HCT116 (cell line): ENCODE data around the gene GLRX3. TPM values are rescaled to one million over a fixed set of nuclear protein-coding genes. Genes with fewer than 3 reads are reported as not detected.

Source experiments
- ATAC-seq: fragments of 200-7000 bp; cut with Tn5 transposase; 2 replicates; pipeline ENCODE4 v1.9.1; 2020; ENCODE audit warnings: mild to moderate bottlenecking, moderate library complexity
- BruUV-seq: library from RNA; stranded (reverse); fragments of 400-500 nt; replicated peaks from 2 replicates; lab custom pipeline; 2021; lab: Mats Ljungman, UMichigan
- CTCF ChIA-PET: fragments of 300-600 bp; sonication (Branson Sonifier 250); formaldehyde crosslinking; loops from one replicate; lab custom pipeline; 2021; ENCODE audit warnings: antibody characterized with exemption; lab: Charles Lee
- POLR2A ChIA-PET: fragments of 300-600, 350-600 bp; sonication (Branson Sonifier 250); formaldehyde crosslinking; loops from one replicate; lab custom pipeline; 2021; ENCODE audit warnings: antibody characterized with exemption; lab: Charles Lee
- RAD21 ChIA-PET, 2 experiments: fragments of 300-600 bp; sonication (Branson Sonifier 250); formaldehyde crosslinking; loops; one replicate each; lab custom pipeline; 2023; ENCODE audit warnings: low total read pairs in 2 of 2; ENCODE audit not compliant: uncharacterized antibody in 2 of 2, unreplicated experiment in 2 of 2, low non-redundant PET in 1 of 2; lab: Charles Lee
- DNase-seq: peaks from one replicate; pipeline ENCODE4 v3.0.0-alpha.2; 2010; ENCODE audit warnings: low read depth, low spot score
- H2AFZ ChIP-seq: fragments of 200-600 bp; shearing (Covaris generic), sonication (generic); 2 replicates; pipeline ENCODE4 v1.6.1; 2017; ENCODE audit warnings: low read depth, mixed run types, mixed read lengths, antibody characterized with exemption, low read length; ENCODE audit not compliant: poor library complexity, severe bottlenecking
- H3K27ac ChIP-seq: 2 replicates; pipeline ENCODE4 v1.5.1; 2012; ENCODE audit warnings: low read depth, low read length
- H3K27me3 ChIP-seq: fragments of 200-600 bp; sonication (generic); 2 replicates; pipeline ENCODE4 v1.6.1; 2016; ENCODE audit warnings: mixed run types, low read length, mixed read lengths; ENCODE audit not compliant: insufficient read depth
- H3K36me3 ChIP-seq, 2 experiments: fragments of 200-500 bp in 1 of 2; fragments of 200-600 bp in 1 of 2; sonication (Bioruptor generic) in 1 of 2; sonication (generic) in 1 of 2; 2 replicates each; pipeline versions ENCODE4 v1.5.1 to v1.6.1; 2014 to 2016; ENCODE audit warnings: low read length in 2 of 2, inconsistent platforms in 1 of 2, mixed read lengths in 1 of 2, mixed run types in 1 of 2; ENCODE audit not compliant: insufficient read depth in 2 of 2, control insufficient read depth in 1 of 2
- H3K4me1 ChIP-seq, 2 experiments: fragments of 200-600 bp in 1 of 2; sonication (generic) in 1 of 2; 2 replicates each; pipeline versions ENCODE4 v1.5.1 to v1.6.1; 2012 to 2017; ENCODE audit warnings: low read length in 2 of 2, inconsistent platforms in 1 of 2, mild to moderate bottlenecking in 1 of 2, mixed read lengths in 1 of 2, mixed run types in 1 of 2, moderate library complexity in 1 of 2; ENCODE audit not compliant: insufficient read depth in 2 of 2, control insufficient read depth in 1 of 2
- H3K4me2 ChIP-seq: fragments of 200-600 bp; sonication (generic); 2 replicates; pipeline ENCODE4 v1.6.1; 2017; ENCODE audit warnings: mixed run types, low read length, mixed read lengths
- H3K4me3 ChIP-seq, 2 experiments: fragments of 200-600 bp in 1 of 2; sonication (generic) in 1 of 2; replicated peaks in 1 of 2; 2 replicates each; pipeline ENCODE4 v1.5.1; 2011 to 2016; ENCODE audit warnings: low read length in 2 of 2, control low read depth in 1 of 2, low read depth in 1 of 2, mild to moderate bottlenecking in 1 of 2, mixed read lengths in 1 of 2, mixed run types in 1 of 2
- H3K79me2 ChIP-seq: fragments of 200-600 bp; sonication (generic); 2 replicates; pipeline ENCODE4 v1.6.1; 2017; ENCODE audit warnings: mild to moderate bottlenecking, mixed run types, low read length, moderate library complexity, mixed read lengths; ENCODE audit not compliant: insufficient read depth
- H3K9ac ChIP-seq: fragments of 200-600 bp; sonication (generic); 2 replicates; pipeline ENCODE4 v1.6.1; 2016; ENCODE audit warnings: low read length, mixed read lengths
- H3K9me2 ChIP-seq: fragments of 200-600 bp; sonication (generic), shearing (Covaris generic); 2 replicates; pipeline ENCODE4 v1.6.1; 2017; ENCODE audit warnings: mixed run types, mild to moderate bottlenecking, moderate library complexity; ENCODE audit not compliant: insufficient read depth
- H3K9me3 ChIP-seq, 2 experiments: fragments of 200-500 bp in 1 of 2; fragments of 200-600 bp in 1 of 2; sonication (Bioruptor generic) in 1 of 2; sonication (generic) in 1 of 2; 2 replicates each; pipeline ENCODE4 v1.6.1; 2014 to 2017; ENCODE audit warnings: low read length in 2 of 2, mixed read lengths in 2 of 2, inconsistent platforms in 1 of 2, low read depth in 1 of 2, mild to moderate bottlenecking in 1 of 2, mixed run types in 1 of 2, moderate library complexity in 1 of 2; ENCODE audit not compliant: control insufficient read depth in 1 of 2, insufficient read depth in 1 of 2
- H4K20me1 ChIP-seq: fragments of 200-600 bp; sonication (generic), shearing (Covaris generic); 2 replicates; pipeline ENCODE4 v1.6.1; 2017; ENCODE audit warnings: mixed run types, mild to moderate bottlenecking, moderate library complexity; ENCODE audit not compliant: insufficient read depth
- CTCF ChIP-seq, 3 experiments: fragments of 200-600 bp in 1 of 3; sonication (generic) in 1 of 3; IDR thresholded peaks in 2 of 3; conservative IDR thresholded peaks in 1 of 3; 2 replicates each; pipeline ENCODE4 v1.5.1; 2012 to 2017; ENCODE audit warnings: low read depth in 2 of 3, low read length in 2 of 3, antibody characterized with exemption in 1 of 3, borderline replicate concordance in 1 of 3, control low read depth in 1 of 3, mild to moderate bottlenecking in 1 of 3, mixed read lengths in 1 of 3, mixed run types in 1 of 3, moderate library complexity in 1 of 3; ENCODE audit not compliant: insufficient read depth in 1 of 3
- EGR1 ChIP-seq: IDR thresholded peaks from 2 replicates; pipeline ENCODE4 v1.6.1; 2012; ENCODE audit warnings: low read depth
- POLR2A ChIP-seq: IDR thresholded peaks from 2 replicates; pipeline ENCODE4 v1.7.0; 2011; ENCODE audit warnings: borderline replicate concordance; ENCODE audit not compliant: insufficient read depth, insufficient read length; ENCODE audit errors: extremely low read depth
- RAD21 ChIP-seq: IDR thresholded peaks from 2 replicates; pipeline ENCODE4 v1.6.1; 2012; ENCODE audit warnings: low read depth, mild to moderate bottlenecking
- TCF7L2 ChIP-seq: IDR thresholded peaks from 2 replicates; pipeline ENCODE4 v1.7.0; 2011; ENCODE audit warnings: borderline replicate concordance, inconsistent platforms; ENCODE audit not compliant: insufficient read depth, insufficient read length; ENCODE audit errors: extremely low read depth
- YY1 ChIP-seq: IDR thresholded peaks from 2 replicates; pipeline ENCODE4 v1.6.1; 2011; ENCODE audit warnings: low read length, low read depth, moderate library complexity, mild to moderate bottlenecking; ENCODE audit not compliant: insufficient replicate concordance; ENCODE audit errors: extremely low read depth
- ZFX ChIP-seq: fragments of 450-650 bp; IDR thresholded peaks from 2 replicates; pipeline ENCODE4 v1.6.1; 2017
- intact Hi-C: fragments of 100-400 bp; cut with micrococcal nuclease; formaldehyde crosslinking; loops from 2 replicates; pipeline ENCODE4 v1.10.0; 2022
- total RNA-seq: library from RNA; stranded (reverse); gene quantifications from one replicate; pipeline ENCODE4 v1.2.1, GENCODE V29; 2021; ENCODE audit not compliant: unreplicated experiment
- TF ChIP-seq, protein P1 (sequence below): IDR thresholded peaks from 2 replicates; pipeline ENCODE4 v1.6.1; 2012; ENCODE audit warnings: low read depth
- TF ChIP-seq, protein P2 (sequence below): IDR thresholded peaks from 2 replicates; pipeline ENCODE4 v1.6.1; 2012

GLRX3 gene
- total RNA-seq, 1 experiment from 2014 or later: 59.1 TPM

- Histone ChIP-seq H3K79me2 (no peaks in the 10 kb centered on the region), H3K27ac (no peak overlapping the region), H3K9me2 (no peaks in the 10 kb centered on the region), H3K27me3 (no peaks in the 10 kb centered on the region), H3K4me3 (no peak overlapping the region), H3K36me3 (no peaks in the 10 kb centered on the region), H3K9ac (no peak overlapping the region), H3K9me3 (no peaks in the 10 kb centered on the region), H3K4me2 (no peak overlapping the region), H2AFZ (no peak overlapping the region), H3K4me1 (no peaks in the 10 kb centered on the region), H4K20me1 (no peaks in the 10 kb centered on the region)
- CTCF ChIA-PET: no interaction called here
- no TSS peak for BruUV-seq
- POLR2A ChIA-PET: no interaction called here
- ATAC-seq (no peak), DNase-seq (no peak)
- RAD21 ChIA-PET: no interaction called here
- TF ChIP-seq CTCF (IDR thresholded peaks at IDR 0.05 in 2 of 3, conservative IDR thresholded peaks at IDR 0.05 in 1 of 3; ENCODE audit: borderline replicate concordance in 1 of 3, insufficient read depth in 1 of 3, low read depth in 2 of 3, low read length in 2 of 3) (no peak), YY1 (no peak), ZFX (no peak), TCF7L2 (no peak), RAD21 (no peak), POLR2A (no peak), EGR1 (no peak)
- TF ChIP-seq, protein P1, sequence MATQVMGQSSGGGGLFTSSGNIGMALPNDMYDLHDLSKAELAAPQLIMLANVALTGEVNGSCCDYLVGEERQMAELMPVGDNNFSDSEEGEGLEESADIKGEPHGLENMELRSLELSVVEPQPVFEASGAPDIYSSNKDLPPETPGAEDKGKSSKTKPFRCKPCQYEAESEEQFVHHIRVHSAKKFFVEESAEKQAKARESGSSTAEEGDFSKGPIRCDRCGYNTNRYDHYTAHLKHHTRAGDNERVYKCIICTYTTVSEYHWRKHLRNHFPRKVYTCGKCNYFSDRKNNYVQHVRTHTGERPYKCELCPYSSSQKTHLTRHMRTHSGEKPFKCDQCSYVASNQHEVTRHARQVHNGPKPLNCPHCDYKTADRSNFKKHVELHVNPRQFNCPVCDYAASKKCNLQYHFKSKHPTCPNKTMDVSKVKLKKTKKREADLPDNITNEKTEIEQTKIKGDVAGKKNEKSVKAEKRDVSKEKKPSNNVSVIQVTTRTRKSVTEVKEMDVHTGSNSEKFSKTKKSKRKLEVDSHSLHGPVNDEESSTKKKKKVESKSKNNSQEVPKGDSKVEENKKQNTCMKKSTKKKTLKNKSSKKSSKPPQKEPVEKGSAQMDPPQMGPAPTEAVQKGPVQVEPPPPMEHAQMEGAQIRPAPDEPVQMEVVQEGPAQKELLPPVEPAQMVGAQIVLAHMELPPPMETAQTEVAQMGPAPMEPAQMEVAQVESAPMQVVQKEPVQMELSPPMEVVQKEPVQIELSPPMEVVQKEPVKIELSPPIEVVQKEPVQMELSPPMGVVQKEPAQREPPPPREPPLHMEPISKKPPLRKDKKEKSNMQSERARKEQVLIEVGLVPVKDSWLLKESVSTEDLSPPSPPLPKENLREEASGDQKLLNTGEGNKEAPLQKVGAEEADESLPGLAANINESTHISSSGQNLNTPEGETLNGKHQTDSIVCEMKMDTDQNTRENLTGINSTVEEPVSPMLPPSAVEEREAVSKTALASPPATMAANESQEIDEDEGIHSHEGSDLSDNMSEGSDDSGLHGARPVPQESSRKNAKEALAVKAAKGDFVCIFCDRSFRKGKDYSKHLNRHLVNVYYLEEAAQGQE: no peak
- TF ChIP-seq, protein P2, sequence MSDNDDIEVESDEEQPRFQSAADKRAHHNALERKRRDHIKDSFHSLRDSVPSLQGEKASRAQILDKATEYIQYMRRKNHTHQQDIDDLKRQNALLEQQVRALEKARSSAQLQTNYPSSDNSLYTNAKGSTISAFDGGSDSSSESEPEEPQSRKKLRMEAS: no peak
- intact Hi-C loops: no loop called here
Measured at GRCh38 chr10:130121486-130122079, 14.6 kb upstream of the GLRX3 start.
